ENCODE data around the gene LRRC32. TPM values are rescaled to one million over a fixed set of nuclear protein-coding genes. Genes with fewer than 3 reads are reported as not detected.

The LRRC32 gene
- total and polyA plus RNA-seq, 2 of the 4 experiments (the other 2 are of a cell fraction) = 5.2 to 13.7 TPM

GRCh38 chr11:76626921-76627401 lies 43.6 kb downstream of the LRRC32 start:
- peaks cover 12% of the 10 kb centered on the region; the same call in 1 of the 2 replicates for H3K9me1 ChIP-seq (ENCODE audit: insufficient read depth, low read length)
- no peak overlapping the region for H3K4ac ChIP-seq (ENCODE audit: low read depth, low read length)
- no peak overlapping the region for H4K5ac ChIP-seq (ENCODE audit: low read depth, low read length)
- H2AK5ac ChIP-seq (ENCODE audit: low read depth, low read length) = peak overlapping the region; percentile 24; the same call in 1 of the 2 replicates
- H2BK15ac ChIP-seq (ENCODE audit: low read depth, low read length) = no peak overlapping the region
- no TSS peak for BruUV-seq (replicated peaks)
- H3K4me3 ChIP-seq (ENCODE audit: insufficient read depth, low read depth, low read length) = no peak overlapping the region
- no CpG with 5 or more reads among the region's 6 CpGs for WGBS, 2 experiments (ENCODE audit: extremely low coverage in 2 of 2, insufficient read length in 1 of 2)
- TF ChIP-seq USF2 (IDR thresholded peaks at IDR 0.05; ENCODE audit: low read depth, low read length) (no peak), SMC3 (IDR thresholded peaks at IDR 0.05; ENCODE audit: low read depth, low read length) (no peak), CEBPB (IDR thresholded peaks at IDR 0.05; ENCODE audit: low read depth, low read length) (no peak), MAFK (IDR thresholded peaks at IDR 0.05; ENCODE audit: low read depth, low read length) (no peak), BHLHE40 (IDR thresholded peaks at IDR 0.05; ENCODE audit: low read depth, low read length) (no peak)
- TF ChIP-seq, protein P1, sequence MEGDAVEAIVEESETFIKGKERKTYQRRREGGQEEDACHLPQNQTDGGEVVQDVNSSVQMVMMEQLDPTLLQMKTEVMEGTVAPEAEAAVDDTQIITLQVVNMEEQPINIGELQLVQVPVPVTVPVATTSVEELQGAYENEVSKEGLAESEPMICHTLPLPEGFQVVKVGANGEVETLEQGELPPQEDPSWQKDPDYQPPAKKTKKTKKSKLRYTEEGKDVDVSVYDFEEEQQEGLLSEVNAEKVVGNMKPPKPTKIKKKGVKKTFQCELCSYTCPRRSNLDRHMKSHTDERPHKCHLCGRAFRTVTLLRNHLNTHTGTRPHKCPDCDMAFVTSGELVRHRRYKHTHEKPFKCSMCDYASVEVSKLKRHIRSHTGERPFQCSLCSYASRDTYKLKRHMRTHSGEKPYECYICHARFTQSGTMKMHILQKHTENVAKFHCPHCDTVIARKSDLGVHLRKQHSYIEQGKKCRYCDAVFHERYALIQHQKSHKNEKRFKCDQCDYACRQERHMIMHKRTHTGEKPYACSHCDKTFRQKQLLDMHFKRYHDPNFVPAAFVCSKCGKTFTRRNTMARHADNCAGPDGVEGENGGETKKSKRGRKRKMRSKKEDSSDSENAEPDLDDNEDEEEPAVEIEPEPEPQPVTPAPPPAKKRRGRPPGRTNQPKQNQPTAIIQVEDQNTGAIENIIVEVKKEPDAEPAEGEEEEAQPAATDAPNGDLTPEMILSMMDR (conservative IDR thresholded peaks at IDR 0.05; ENCODE audit: low read depth, low read length) = no peak
- intact Hi-C loops (cut with micrococcal nuclease) = no loop called here
- no peak overlapping the region for H2BK120ac ChIP-seq (ENCODE audit: low read depth, low read length)
- H3K27me3 ChIP-seq (ENCODE audit: control insufficient read depth, insufficient read depth, low read length) = no peaks in the 10 kb centered on the region
- no peak overlapping the region for H3K9ac ChIP-seq (ENCODE audit: low read depth, low read length)
- in situ Hi-C loops (cut with MboI; ENCODE audit: low sequenced_read_pairs) = no loop called here
- peaks cover 24% of the 10 kb centered on the region for H3K4me1 ChIP-seq (ENCODE audit: control insufficient read depth, insufficient read depth, low read length)
- no peak overlapping the region; the same call in 1 of the 2 replicates for H3K56ac ChIP-seq (ENCODE audit: extremely low read depth, insufficient read depth, low read length)
- no peaks in the 10 kb centered on the region for H4K20me1 ChIP-seq (ENCODE audit: insufficient read depth, low read length)
- no peak overlapping the region for H2AFZ ChIP-seq (replicated peaks; ENCODE audit: low read length, poor library complexity)
- H4K8ac ChIP-seq (ENCODE audit: low read depth in 2 of 2, low read length in 2 of 2) = no peak overlapping the region
- ATAC-seq (ENCODE audit: low read depth) (no peak), DNase-seq (peak; percentile 29)
- CTCF ChIA-PET = interaction anchor here (1.0 kb wide), 1 partner anchor 29 kb away, joined by 3 read pairs; no protein-coding TSS in a partner anchor
- H2BK20ac ChIP-seq (ENCODE audit: low read depth, low read length) = no peak overlapping the region
- H2BK5ac ChIP-seq (ENCODE audit: low read depth, low read length, poor library complexity, severe bottlenecking) = no peak overlapping the region
- no peak overlapping the region for H3K14ac ChIP-seq (replicated peaks; ENCODE audit: low read depth, low read length)
- dilution Hi-C loops (cut with HindIII; ENCODE audit: low sequenced_read_pairs, unreplicated experiment) = no loop called here
- no peaks in the 10 kb centered on the region for H3K79me1 ChIP-seq (ENCODE audit: low read depth in 1 of 2, low read length in 2 of 2)
- no peaks in the 10 kb centered on the region for H3K36me3 ChIP-seq (ENCODE audit: control insufficient read depth, insufficient read depth, low read length)
- H3K9me3 ChIP-seq (ENCODE audit: control insufficient read depth, insufficient read depth, low read length) = peaks cover 6% of the 10 kb centered on the region
- no peak overlapping the region for H2AK9ac ChIP-seq (replicated peaks; ENCODE audit: low read depth, low read length, poor library complexity)
- H4K91ac ChIP-seq (ENCODE audit: insufficient read depth, low read depth, low read length) = no peak overlapping the region
- POLR2A ChIA-PET (ENCODE audit: unreplicated experiment) = no interaction called here
- H3K18ac ChIP-seq (ENCODE audit: low read depth, low read length) = no peak overlapping the region
- no peak overlapping the region for H3K4me2 ChIP-seq (ENCODE audit: low read depth, low read length)
- no peak overlapping the region for H3K27ac ChIP-seq (ENCODE audit: insufficient read depth, low read length)
- H3K23ac ChIP-seq (ENCODE audit: low read depth, low read length) = no peak overlapping the region

Data from IMR-90 (cell line).